Endothelial cell of umbilical vein (primary cell): ENCODE measurements around the gene MAP4K4. TPM values are rescaled to one million over a fixed set of nuclear protein-coding genes. Genes with fewer than 3 reads are reported as not detected.

Experiments used
- BruUV-seq: library from RNA; stranded (reverse); fragments of 400-500 nt; replicated peaks from 2 replicates; lab custom pipeline; 2021; lab: Mats Ljungman, UMichigan
- CTCF ChIA-PET: fragments of 300-600, 350-600 bp; sonication (Branson Sonifier 250); formaldehyde crosslinking; loops from one replicate; lab custom pipeline; 2021; ENCODE audit warnings: antibody characterized with exemption, inconsistent platforms; lab: Charles Lee
- POLR2A ChIA-PET: fragments of 300-600, 350-600 bp; sonication (Branson Sonifier 250); formaldehyde crosslinking; loops from one replicate; lab custom pipeline; 2021; ENCODE audit warnings: antibody characterized with exemption, inconsistent platforms; lab: Charles Lee
- DNase-seq: peaks from one replicate; pipeline ENCODE4 v3.0.0-alpha.2; 2011; ENCODE audit warnings: low read depth, low spot score
- FAIRE-seq: peaks from 2 replicates; lab custom pipeline; 2011; peaks lifted over from hg19 to GRCh38; lab: Jason Lieb, UNC
- H2AFZ ChIP-seq: 2 replicates; pipeline ENCODE4 v1.6.0; 2012; ENCODE audit warnings: low read depth, low read length, control low read depth, inconsistent platforms
- H3K27ac ChIP-seq: 2 replicates; pipeline ENCODE4 v1.5.1; 2011; ENCODE audit warnings: low read depth, mild to moderate bottlenecking, control low read depth, low read length, moderate library complexity; ENCODE audit not compliant: insufficient read depth
- H3K27me3 ChIP-seq, 2 experiments: 2 replicates each; pipeline versions ENCODE4 v1.6.0 to v1.6.1; 2011; ENCODE audit warnings: low read length in 2 of 2, mixed read lengths in 1 of 2; ENCODE audit not compliant: control insufficient read depth in 2 of 2, insufficient read depth in 2 of 2
- H3K36me3 ChIP-seq, 2 experiments: 2 replicates in 1 of 2; 3 replicates in 1 of 2; pipeline ENCODE4 v1.5.1; 2011; ENCODE audit warnings: low read length in 2 of 2, mild to moderate bottlenecking in 1 of 2, moderate library complexity in 1 of 2; ENCODE audit not compliant: control insufficient read depth in 2 of 2, insufficient read depth in 2 of 2; ENCODE audit errors: extremely low read depth in 1 of 2
- H3K4me1 ChIP-seq: 3 replicates; pipeline ENCODE4 v1.5.1; 2011; ENCODE audit warnings: mild to moderate bottlenecking, low read length; ENCODE audit not compliant: control insufficient read depth, insufficient read depth; ENCODE audit errors: extremely low read depth
- H3K4me2 ChIP-seq: 2 replicates; pipeline ENCODE4 v1.6.1; 2011; ENCODE audit warnings: low read length, control low read depth, mixed read lengths; ENCODE audit not compliant: insufficient read depth
- H3K4me3 ChIP-seq, 3 experiments: fragments of 200-600 bp in 1 of 3; sonication (generic), shearing (Covaris generic) in 1 of 3; replicated peaks in 1 of 3; 2 replicates each; pipeline ENCODE4 v1.5.1; 2011 to 2016; ENCODE audit warnings: control low read depth in 3 of 3, low read length in 3 of 3, mild to moderate bottlenecking in 2 of 3, inconsistent platforms in 1 of 3, low read depth in 1 of 3, moderate library complexity in 1 of 3; ENCODE audit not compliant: insufficient read depth in 1 of 3
- H3K79me2 ChIP-seq: 2 replicates; pipeline ENCODE4 v1.6.0; 2012; ENCODE audit warnings: low read length, inconsistent platforms; ENCODE audit not compliant: control insufficient read depth, insufficient read depth
- H3K9ac ChIP-seq: replicated peaks from 2 replicates; pipeline ENCODE3; 2011; ENCODE audit warnings: low read length, control low read depth; ENCODE audit not compliant: insufficient read depth; ENCODE audit errors: extremely low read depth
- H3K9me1 ChIP-seq: replicated peaks from 3 replicates; pipeline ENCODE4 v1.6.0; 2011; ENCODE audit warnings: mild to moderate bottlenecking, low read length; ENCODE audit not compliant: control insufficient read depth, insufficient read depth; ENCODE audit errors: extremely low read depth
- H3K9me3 ChIP-seq: replicated peaks from 2 replicates; pipeline ENCODE4 v1.5.1; 2012; ENCODE audit warnings: low read length, inconsistent platforms; ENCODE audit not compliant: control insufficient read depth, insufficient read depth
- H4K20me1 ChIP-seq: replicated peaks from 2 replicates; pipeline ENCODE3; 2011; ENCODE audit warnings: mild to moderate bottlenecking, low read length; ENCODE audit not compliant: control insufficient read depth, insufficient read depth; ENCODE audit errors: extremely low read depth
- EZH2 ChIP-seq: IDR thresholded peaks from 2 replicates; pipeline ENCODE4 v1.6.1; 2012; ENCODE audit warnings: borderline replicate concordance, low read depth, mild to moderate bottlenecking, moderate library complexity, low read length, inconsistent platforms; ENCODE audit not compliant: severe bottlenecking
- FOS ChIP-seq: IDR thresholded peaks from 2 replicates; pipeline ENCODE4 v1.6.1; 2011; ENCODE audit warnings: mild to moderate bottlenecking, low read length, moderate library complexity, borderline replicate concordance; ENCODE audit not compliant: insufficient read depth
- GATA2 ChIP-seq: IDR thresholded peaks from 2 replicates; pipeline ENCODE4 v1.7.0; 2011; ENCODE audit warnings: low read depth, mild to moderate bottlenecking, moderate library complexity, mixed read lengths, low read length; ENCODE audit not compliant: insufficient read length, insufficient read depth
- JUN ChIP-seq: IDR thresholded peaks from 2 replicates; pipeline ENCODE4 v1.6.1; 2011; ENCODE audit warnings: borderline replicate concordance, low read depth; ENCODE audit not compliant: insufficient read length, insufficient read depth
- MAX ChIP-seq: IDR thresholded peaks from 2 replicates; pipeline ENCODE4 v1.6.1; 2011; ENCODE audit not compliant: insufficient read depth, insufficient read length
- MYC ChIP-seq: IDR thresholded peaks from one replicate; pipeline ENCODE4 v1.6.1; 2011; ENCODE audit warnings: mild to moderate bottlenecking, low read depth, low read length
- POLR2A ChIP-seq: IDR thresholded peaks from 2 replicates; pipeline ENCODE4 v1.6.1; 2012; ENCODE audit warnings: low read depth, mild to moderate bottlenecking, control low read depth, low read length
- POLR2AphosphoS5 ChIP-seq: IDR thresholded peaks from 2 replicates; pipeline ENCODE4 v1.6.1; 2012; ENCODE audit warnings: low read depth, mild to moderate bottlenecking, control low read depth, low read length, moderate library complexity; ENCODE audit not compliant: insufficient read depth
- dilution Hi-C: fragments of 300-500 bp; cut with MboI; formaldehyde crosslinking; loops from one replicate; pipeline ENCODE4 v1.15.0; 2019; ENCODE audit warnings: low sequenced_read_pairs; ENCODE audit not compliant: extremely low pct_ligation_motif_present
- intact Hi-C: fragments of 100-400 bp; cut with micrococcal nuclease; formaldehyde crosslinking; loops from one replicate; pipeline ENCODE4 v1.10.0; 2022
- polyA plus RNA-seq, 4 experiments: library from polyadenylated mRNA; depleted of rRNA in 3 of 4; stranded (reverse) in 3 of 4; unstranded in 1 of 4; fragments of >200 nt; gene quantifications; 2 replicates each; pipeline versions ENCODE4 v1.2.1 to v1.2.3, GENCODE V29; 2011 to 2012; ENCODE audit warnings: missing spikeins in 1 of 4
- total RNA-seq: library from RNA; stranded (reverse); gene quantifications from 2 replicates; pipeline ENCODE4 v1.2.3, GENCODE V29; 2021
- TF ChIP-seq, protein P1 (sequence below), 2 donors: IDR thresholded peaks; 1 replicate in 1 of 2; 2 replicates in 1 of 2; pipeline ENCODE4 v1.5.1; 2011; ENCODE audit warnings: low read length in 2 of 2, mild to moderate bottlenecking in 2 of 2, moderate library complexity in 2 of 2, control low read depth in 1 of 2, inconsistent platforms in 1 of 2, low read depth in 1 of 2; ENCODE audit not compliant: insufficient read depth in 1 of 2; ENCODE audit errors: extremely low read depth in 1 of 2

MAP4K4 gene
- total and polyA plus RNA-seq, 2 donors (not counting 3 experiments of a cell fraction or from before 2014, with no cell fraction given) = 79.4 to 269 TPM

DNA sequence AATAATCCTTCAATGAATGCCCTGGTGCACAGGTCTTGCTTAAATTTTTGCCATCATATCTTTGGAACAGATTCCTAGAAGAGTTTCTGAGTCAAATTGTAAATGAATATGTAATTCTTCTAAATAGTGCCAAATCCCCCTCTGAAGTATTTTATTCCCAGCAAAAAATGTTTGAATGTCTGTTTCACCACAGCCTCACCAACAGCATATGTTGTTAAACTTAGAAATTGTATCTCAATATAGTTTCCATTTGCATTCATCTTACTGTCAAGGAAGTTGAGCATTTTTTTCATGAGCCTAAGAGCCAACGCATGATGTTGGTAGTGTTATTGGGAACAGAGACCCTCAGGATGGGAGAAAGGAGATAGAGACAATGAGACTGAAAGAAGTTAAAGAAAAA is 207.4 kb downstream of the MAP4K4 start:
- Histone ChIP-seq H3K27ac (no peak overlapping the region), H3K9me1 (no peaks in the 10 kb centered on the region), H4K20me1 (no peaks in the 10 kb centered on the region), H2AFZ (no peak overlapping the region), H3K27me3 (no peaks in the 10 kb centered on the region), H3K4me2 (no peak overlapping the region), H3K4me3 (no peak overlapping the region), H3K4me1 (no peaks in the 10 kb centered on the region), H3K9ac (no peak overlapping the region), H3K36me3 (no peaks in the 10 kb centered on the region), H3K9me3 (peaks cover 3% of the 10 kb centered on the region), H3K79me2 (no peaks in the 10 kb centered on the region)
- intact Hi-C loops = no loop called here
- dilution Hi-C loops = no loop called here
- no TSS peak for BruUV-seq
- ChIA-PET POLR2A (no interaction called here), CTCF (interaction anchor here (1.2 to 3.0 kb wide), 2 partner anchors 21 to 101 kb away, joined by 4 to 8 read pairs; no protein-coding TSS in a partner anchor)
- FAIRE-seq (no peak), DNase-seq (no peak)
- TF ChIP-seq MYC = no peak
- TF ChIP-seq, protein P1, sequence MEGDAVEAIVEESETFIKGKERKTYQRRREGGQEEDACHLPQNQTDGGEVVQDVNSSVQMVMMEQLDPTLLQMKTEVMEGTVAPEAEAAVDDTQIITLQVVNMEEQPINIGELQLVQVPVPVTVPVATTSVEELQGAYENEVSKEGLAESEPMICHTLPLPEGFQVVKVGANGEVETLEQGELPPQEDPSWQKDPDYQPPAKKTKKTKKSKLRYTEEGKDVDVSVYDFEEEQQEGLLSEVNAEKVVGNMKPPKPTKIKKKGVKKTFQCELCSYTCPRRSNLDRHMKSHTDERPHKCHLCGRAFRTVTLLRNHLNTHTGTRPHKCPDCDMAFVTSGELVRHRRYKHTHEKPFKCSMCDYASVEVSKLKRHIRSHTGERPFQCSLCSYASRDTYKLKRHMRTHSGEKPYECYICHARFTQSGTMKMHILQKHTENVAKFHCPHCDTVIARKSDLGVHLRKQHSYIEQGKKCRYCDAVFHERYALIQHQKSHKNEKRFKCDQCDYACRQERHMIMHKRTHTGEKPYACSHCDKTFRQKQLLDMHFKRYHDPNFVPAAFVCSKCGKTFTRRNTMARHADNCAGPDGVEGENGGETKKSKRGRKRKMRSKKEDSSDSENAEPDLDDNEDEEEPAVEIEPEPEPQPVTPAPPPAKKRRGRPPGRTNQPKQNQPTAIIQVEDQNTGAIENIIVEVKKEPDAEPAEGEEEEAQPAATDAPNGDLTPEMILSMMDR (IDR thresholded peaks at IDR 0.05; ENCODE audit: extremely low read depth in 1 of 2, insufficient read depth in 1 of 2, low read depth in 1 of 2, low read length in 2 of 2) = no peak
- no peak for TF ChIP-seq FOS

GRCh38 chr2:101905746-101906336 is 208.3 kb downstream of the MAP4K4 start:
- intact Hi-C loops = no loop called here
- H4K20me1 ChIP-seq = no peaks in the 10 kb centered on the region
- no peak for TF ChIP-seq MAX
- no peak for TF ChIP-seq EZH2
- TF ChIP-seq MYC = no peak
- no peak for TF ChIP-seq POLR2A
- TF ChIP-seq POLR2AphosphoS5 = no peak
- TF ChIP-seq JUN = no peak
- no peak for TF ChIP-seq FOS
- TF ChIP-seq GATA2 = no peak
- TF ChIP-seq, protein P1 (IDR thresholded peaks at IDR 0.05; ENCODE audit: extremely low read depth in 1 of 2, insufficient read depth in 1 of 2, low read depth in 1 of 2, low read length in 2 of 2) = no peak
- H3K4me1 ChIP-seq = no peaks in the 10 kb centered on the region
- H3K4me3 ChIP-seq = no peak overlapping the region
- no peaks in the 10 kb centered on the region for H3K79me2 ChIP-seq
- H3K9me1 ChIP-seq = no peaks in the 10 kb centered on the region
- H3K27ac ChIP-seq = no peak overlapping the region
- no peaks in the 10 kb centered on the region for H3K27me3 ChIP-seq
- no peak for DNase-seq
- POLR2A ChIA-PET = no interaction called here
- H3K36me3 ChIP-seq = no peaks in the 10 kb centered on the region
- peaks cover 3% of the 10 kb centered on the region for H3K9me3 ChIP-seq
- no peak overlapping the region for H3K9ac ChIP-seq
- CTCF ChIA-PET = interaction anchor here (3.0 kb wide), 1 partner anchor 22 kb away, joined by 8 read pairs; no protein-coding TSS in a partner anchor
- no peak for FAIRE-seq
- dilution Hi-C loops = no loop called here
- no peak overlapping the region for H3K4me2 ChIP-seq
- no peak overlapping the region for H2AFZ ChIP-seq
- BruUV-seq = no TSS peak
